CD14-positive monocyte (primary cell): ENCODE data around the gene HIPK1. TPM values are rescaled to one million over a fixed set of nuclear protein-coding genes. Genes with fewer than 3 reads are reported as not detected.

Experiments used
- DNase-seq, 3 donors: peaks; one replicate each; pipeline ENCODE4 v3.0.0-alpha.2; 2011 to 2022
- H2AFZ ChIP-seq: 2 replicates; pipeline ENCODE4 v1.6.0; 2012; ENCODE audit warnings: mild to moderate bottlenecking, low read depth, low read length, inconsistent platforms; ENCODE audit not compliant: insufficient read depth, poor library complexity, severe bottlenecking
- H3K27ac ChIP-seq, 2 donors: 1 replicate in 1 of 2; 2 replicates in 1 of 2; pipeline ENCODE4 v1.5.1; 2012 to 2013; ENCODE audit warnings: low read length in 2 of 2, control low read depth in 1 of 2, inconsistent platforms in 1 of 2, low read depth in 1 of 2, mild to moderate bottlenecking in 1 of 2
- H3K27me3 ChIP-seq, 2 donors: one replicate each; pipeline versions ENCODE4 v1.6.0 to v1.6.1; 2011 to 2013; ENCODE audit warnings: low read length in 2 of 2; ENCODE audit not compliant: control insufficient read depth in 2 of 2, insufficient read depth in 2 of 2
- H3K36me3 ChIP-seq, 2 donors: replicated peaks in 1 of 2; 1 replicate in 1 of 2; 2 replicates in 1 of 2; pipeline versions ENCODE4 v1.5.1 to v1.6.1; 2012 to 2013; ENCODE audit warnings: low read length in 2 of 2, control low read depth in 1 of 2, inconsistent platforms in 1 of 2, mild to moderate bottlenecking in 1 of 2; ENCODE audit not compliant: insufficient read depth in 2 of 2, control insufficient read depth in 1 of 2
- H3K4me1 ChIP-seq, 2 donors: 1 replicate in 1 of 2; 2 replicates in 1 of 2; pipeline versions ENCODE4 v1.5.1 to v1.6.1; 2012 to 2013; ENCODE audit warnings: low read length in 2 of 2, control low read depth in 1 of 2, inconsistent platforms in 1 of 2, mild to moderate bottlenecking in 1 of 2, moderate library complexity in 1 of 2; ENCODE audit not compliant: insufficient read depth in 2 of 2, control insufficient read depth in 1 of 2
- H3K4me2 ChIP-seq: replicated peaks from 2 replicates; pipeline ENCODE3; 2012; ENCODE audit warnings: low read length, moderate library complexity, mild to moderate bottlenecking; ENCODE audit not compliant: poor library complexity, severe bottlenecking; ENCODE audit errors: extremely low read depth
- H3K4me3 ChIP-seq, 3 experiments: fragments of 200-600 bp in 1 of 3; sonication (generic) in 1 of 3; replicated peaks in 1 of 3; 1 replicate in 2 of 3; 2 replicates in 1 of 3; pipeline ENCODE4 v1.5.1; 2011 to 2013; ENCODE audit warnings: low read length in 3 of 3, mild to moderate bottlenecking in 3 of 3, control low read depth in 2 of 3, low read depth in 2 of 3, inconsistent platforms in 1 of 3, moderate library complexity in 1 of 3
- H3K79me2 ChIP-seq: 2 replicates; pipeline ENCODE4 v1.6.0; 2012; ENCODE audit warnings: mild to moderate bottlenecking, control low read depth, inconsistent platforms, low read length, moderate library complexity; ENCODE audit not compliant: insufficient read depth
- H3K9ac ChIP-seq: 2 replicates; pipeline ENCODE4 v1.6.0; 2017; ENCODE audit warnings: low read length, mild to moderate bottlenecking; ENCODE audit not compliant: insufficient read depth, poor library complexity, severe bottlenecking
- H3K9me3 ChIP-seq, 2 donors: replicated peaks in 1 of 2; 1 replicate in 1 of 2; 2 replicates in 1 of 2; pipeline versions ENCODE4 v1.5.1 to v1.6.1; 2012 to 2013; ENCODE audit warnings: low read length in 2 of 2, control low read depth in 1 of 2; ENCODE audit not compliant: control insufficient read depth in 1 of 2, insufficient read depth in 1 of 2
- H4K20me1 ChIP-seq: 2 replicates; pipeline ENCODE4 v1.6.0; 2012; ENCODE audit warnings: mild to moderate bottlenecking, low read length, control low read depth, moderate library complexity; ENCODE audit not compliant: insufficient read depth
- H3K27ac Mint-ChIP-seq, 7 donors: one replicate each; pipeline ENCODE4 v1.8.0; 2020; ENCODE audit warnings: mild to moderate bottlenecking in 7 of 7, mixed read lengths in 7 of 7, moderate library complexity in 6 of 7, inconsistent platforms in 2 of 7
- H3K27me3 Mint-ChIP-seq, 3 donors: one replicate each; pipeline ENCODE4 v1.8.0; 2021 to 2022; ENCODE audit warnings: low read depth in 3 of 3, mild to moderate bottlenecking in 3 of 3, mixed read lengths in 3 of 3, moderate library complexity in 3 of 3, inconsistent platforms in 1 of 3
- H3K36me3 Mint-ChIP-seq, 2 donors: one replicate each; pipeline ENCODE4 v1.8.0; 2020; ENCODE audit warnings: mixed read lengths in 2 of 2, inconsistent platforms in 1 of 2, mild to moderate bottlenecking in 1 of 2
- H3K4me1 Mint-ChIP-seq: one replicate; pipeline ENCODE4 v1.8.0; 2020; ENCODE audit warnings: mild to moderate bottlenecking, mixed read lengths
- H3K4me3 Mint-ChIP-seq, 2 donors: one replicate each; pipeline ENCODE4 v1.8.0; 2020; ENCODE audit warnings: mild to moderate bottlenecking in 2 of 2, mixed read lengths in 2 of 2, moderate library complexity in 1 of 2
- H3K9me3 Mint-ChIP-seq, 7 donors: one replicate each; pipeline ENCODE4 v1.8.0; 2020 to 2022; ENCODE audit warnings: mixed read lengths in 7 of 7, mild to moderate bottlenecking in 6 of 7, moderate library complexity in 6 of 7, inconsistent platforms in 2 of 7
- CTCF ChIP-seq: fragments of 200-600 bp; IDR thresholded peaks from one replicate; pipeline ENCODE4 v1.8.0; 2022; ENCODE audit warnings: antibody characterized with exemption, mild to moderate bottlenecking
- WGBS: methylation state at CpG from one replicate; pipeline ENCODE4 v1.1.5; 2013; ENCODE audit warnings: missing lambda C conversion rate; ENCODE audit not compliant: insufficient coverage; 5-methylcytosine and 5-hydroxymethylcytosine counted together
- intact Hi-C, 2 donors: fragments of 100-400 bp; cut with micrococcal nuclease; formaldehyde crosslinking; loops; one replicate each; pipeline versions ENCODE4 v1.15.0 to v1.15.1; 2023
- polyA plus RNA-seq, 3 donors: library from polyadenylated mRNA; depleted of rRNA in 1 of 3; unstranded in 2 of 3; stranded (reverse) in 1 of 3; fragments of 300-500 nt in 2 of 3; fragments of >200 nt in 1 of 3; fragmentation: Illumina TruSeq in 2 of 3; gene quantifications; 1 replicate in 2 of 3; 2 replicates in 1 of 3; pipeline ENCODE4 v1.2.3, GENCODE V29; 2012 to 2021

HIPK1 gene
- polyA plus RNA-seq, 3 donors: 10.1 to 57.2 (median 14.8) TPM

GRCh38 chr1:113993766-113994165 lies 64.6 kb downstream of the HIPK1 start:
- H3K4me1 Mint-ChIP-seq: peaks cover 7% of the 10 kb centered on the region
- Histone ChIP-seq H3K4me1 (no peaks in the 10 kb centered on the region), H3K9me3 (peaks cover 14 to 28% of the 10 kb centered on the region in 2 donors), H2AFZ (no peak overlapping the region), H3K36me3 (no peaks in the 10 kb centered on the region), H3K79me2 (no peaks in the 10 kb centered on the region), H3K4me2 (no peak overlapping the region), H3K4me3 (no peak overlapping the region), H3K27ac (no peak overlapping the region), H4K20me1 (no peaks in the 10 kb centered on the region), H3K9ac (no peak overlapping the region), H3K27me3 (no peaks in the 10 kb centered on the region)
- DNase-seq: no peak
- peaks cover 26 to 38% (median 33%) of the 10 kb centered on the region in 7 donors for H3K9me3 Mint-ChIP-seq
- 94% methylated on average over 2 of the region's 2 CpGs for WGBS
- H3K27me3 Mint-ChIP-seq: peaks cover 3 to 8% (median 5%) of the 10 kb centered on the region in 3 donors
- no peak overlapping the region for H3K4me3 Mint-ChIP-seq
- intact Hi-C loops: no loop called here
- peak overlapping the region in 1 of 7 donors; percentile 36 for H3K27ac Mint-ChIP-seq
- TF ChIP-seq CTCF: no peak
- no peaks in the 10 kb centered on the region for H3K36me3 Mint-ChIP-seq

- no peak overlapping the region for H3K27ac ChIP-seq
- no peaks in the 10 kb centered on the region for H3K27me3 ChIP-seq
- no peaks in the 10 kb centered on the region for H3K4me1 ChIP-seq
- intact Hi-C loops: no loop called here
- H3K4me3 Mint-ChIP-seq: no peak overlapping the region
- no peak for DNase-seq
- H4K20me1 ChIP-seq: no peaks in the 10 kb centered on the region
- no CpG with 5 or more reads among the region's 2 CpGs for WGBS
- peaks cover 1 to 8% (median 5%) of the 10 kb centered on the region in 3 donors for H3K27me3 Mint-ChIP-seq
- peaks cover 19 to 28% (median 23%) of the 10 kb centered on the region in 7 donors for H3K9me3 Mint-ChIP-seq
- no peaks in the 10 kb centered on the region for H3K79me2 ChIP-seq
- no peak for TF ChIP-seq CTCF
- no peaks in the 10 kb centered on the region for H3K36me3 Mint-ChIP-seq
- H3K4me2 ChIP-seq: no peak overlapping the region
- no peak overlapping the region for H2AFZ ChIP-seq
- H3K4me1 Mint-ChIP-seq: peaks cover 15% of the 10 kb centered on the region
- no peak overlapping the region for H3K9ac ChIP-seq
- H3K27ac Mint-ChIP-seq: peak overlapping the region in 1 of 7 donors; percentile 0
- peaks cover 9 to 21% of the 10 kb centered on the region in 2 donors for H3K9me3 ChIP-seq
- H3K36me3 ChIP-seq: no peaks in the 10 kb centered on the region
- H3K4me3 ChIP-seq: no peak overlapping the region
These were observed 66.3 kb downstream of the HIPK1 start for GRCh38 chr1:113995382-113995781.
